T-cell (primary cell): Measurements from ENCODE around the gene LDB2. TPM values are rescaled to one million over a fixed set of nuclear protein-coding genes. Genes with fewer than 3 reads are reported as not detected.

Source experiments
- ATAC-seq, 4 experiments: fragments of 200-7000 bp in 3 of 4; fragments of 150-1000 bp in 1 of 4; cut with Tn5 transposase; replicated peaks in 1 of 4; 1 replicate in 3 of 4; 2 replicates in 1 of 4; pipeline ENCODE4 v1.10.0; 2021; ENCODE audit warnings: moderate library complexity in 3 of 4, mild to moderate bottlenecking in 2 of 4, moderate number of reproducible peaks in 1 of 4
- CTCF ChIA-PET, 2 donors: fragments of 300-600 bp; sonication (Branson Sonifier 250); formaldehyde crosslinking; loops; one replicate each; lab custom pipeline; 2022; ENCODE audit warnings: antibody characterized with exemption in 2 of 2; lab: Charles Lee
- POLR2A ChIA-PET, 2 donors: fragments of 300-600 bp; sonication (Branson Sonifier 250); formaldehyde crosslinking; loops; one replicate each; lab custom pipeline; 2022; ENCODE audit warnings: antibody characterized with exemption in 2 of 2; lab: Charles Lee
- DNase-seq, 35 experiments: peaks; one replicate each; pipeline versions ENCODE4 v3.0.0 to v3.0.0-alpha.2; 2013 to 2023
- H3K27ac ChIP-seq: one replicate; pipeline ENCODE4 v1.5.1; 2013; ENCODE audit warnings: low read length
- H3K27me3 ChIP-seq, 2 experiments: replicated peaks in 1 of 2; 1 replicate in 1 of 2; 2 replicates in 1 of 2; pipeline versions ENCODE4 v1.6.1 to v1.7.0; 2013; ENCODE audit warnings: low read length in 1 of 2, mixed read lengths in 1 of 2; ENCODE audit not compliant: control insufficient read depth in 2 of 2, insufficient read depth in 2 of 2; ENCODE audit errors: extremely low read depth in 1 of 2
- H3K36me3 ChIP-seq, 2 donors: 1 replicate in 1 of 2; 2 replicates in 1 of 2; pipeline versions ENCODE4 v1.6.1 to v1.7.0; 2013; ENCODE audit warnings: low read length in 1 of 2; ENCODE audit not compliant: control insufficient read depth in 2 of 2, insufficient read depth in 1 of 2; ENCODE audit errors: extremely low read depth in 1 of 2
- H3K4me1 ChIP-seq, 2 experiments: 1 replicate in 1 of 2; 2 replicates in 1 of 2; pipeline versions ENCODE4 v1.6.1 to v1.7.0; 2013; ENCODE audit warnings: low read length in 2 of 2, mixed read lengths in 1 of 2; ENCODE audit not compliant: insufficient read depth in 2 of 2, control insufficient read depth in 1 of 2; ENCODE audit errors: extremely low read depth in 1 of 2
- H3K4me3 ChIP-seq, 2 donors: 1 replicate in 1 of 2; 2 replicates in 1 of 2; pipeline versions ENCODE4 v1.5.1 to v1.7.0; 2013; ENCODE audit warnings: mild to moderate bottlenecking in 2 of 2, low read length in 1 of 2, moderate library complexity in 1 of 2; ENCODE audit not compliant: control insufficient read depth in 1 of 2; ENCODE audit errors: extremely low read depth in 1 of 2
- H3K9me3 ChIP-seq: 2 replicates; pipeline ENCODE4 v1.7.0; 2013
- H3K27ac Mint-ChIP-seq, 2 donors: one replicate each; pipeline ENCODE4 v1.8.0; 2020 to 2021; ENCODE audit warnings: mild to moderate bottlenecking in 2 of 2, mixed read lengths in 2 of 2
- H3K27me3 Mint-ChIP-seq, 2 donors: one replicate each; pipeline ENCODE4 v1.8.0; 2021 to 2022; ENCODE audit warnings: mixed read lengths in 2 of 2
- H3K36me3 Mint-ChIP-seq: one replicate; pipeline ENCODE4 v1.8.0; 2021; ENCODE audit warnings: mixed read lengths
- H3K4me1 Mint-ChIP-seq, 3 donors: one replicate each; pipeline ENCODE4 v1.8.0; 2020 to 2022; ENCODE audit warnings: mixed read lengths in 3 of 3, mild to moderate bottlenecking in 1 of 3
- H3K4me3 Mint-ChIP-seq, 3 donors: one replicate each; pipeline ENCODE4 v1.8.0; 2020 to 2022; ENCODE audit warnings: mild to moderate bottlenecking in 3 of 3, mixed read lengths in 3 of 3, moderate library complexity in 3 of 3
- H3K9me3 Mint-ChIP-seq, 3 donors: one replicate each; pipeline ENCODE4 v1.8.0; 2020 to 2022; ENCODE audit warnings: mixed read lengths in 3 of 3
- WGBS: methylation state at CpG from one replicate; pipeline ENCODE4 v1.1.5; 2013; ENCODE audit warnings: missing lambda C conversion rate; ENCODE audit not compliant: insufficient coverage; 5-methylcytosine and 5-hydroxymethylcytosine counted together
- total RNA-seq, 35 experiments: library from RNA in 6 of 35; stranded (reverse) in 6 of 35; fragments of 120-200 nt in 1 of 35; gene quantifications; one replicate each; pipeline versions ENCODE4 v1.2.1 to v1.2.4 and lab custom pipeline; 2013 to 2026

Gene LDB2
- total RNA-seq, 5 donors from 2014 or later (not counting 1 experiment from before 2014, with no cell fraction given), result 0.15 to 0.82 (median 0.39) TPM; not detected in 2

DNA sequence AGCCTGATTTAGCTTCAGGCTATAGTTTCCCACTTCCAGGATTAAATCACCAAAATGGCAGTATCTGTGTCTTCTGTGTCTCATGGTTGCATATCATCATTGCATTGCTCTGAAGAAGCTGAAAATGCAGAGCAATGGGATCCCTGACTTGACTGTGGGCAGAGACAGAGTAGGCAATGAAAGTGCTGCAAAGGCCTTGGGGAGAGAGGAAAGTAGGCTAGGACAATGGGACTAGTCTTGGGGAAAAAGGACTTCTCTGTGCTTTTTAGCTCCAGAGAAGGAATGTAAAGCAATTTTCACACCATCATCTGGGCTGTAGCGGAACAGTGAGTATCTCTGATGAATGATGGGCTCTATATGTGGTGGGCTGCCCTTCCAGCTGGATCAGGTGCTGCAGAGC lies 202.5 kb downstream of the LDB2 start:
- Mint-ChIP-seq H3K36me3 (no peaks in the 10 kb centered on the region), H3K27me3 (peaks cover 0 to 1% of the 10 kb centered on the region in 2 donors), H3K9me3 (no peaks in the 10 kb centered on the region), H3K4me3 (no peak overlapping the region), H3K27ac (no peak overlapping the region), H3K4me1 (no peaks in the 10 kb centered on the region)
- Histone ChIP-seq H3K9me3 (no peaks in the 10 kb centered on the region), H3K4me3 (no peak overlapping the region), H3K4me1 (no peaks in the 10 kb centered on the region), H3K27ac (no peak overlapping the region), H3K36me3 (no peaks in the 10 kb centered on the region), H3K27me3 (no peaks in the 10 kb centered on the region)
- WGBS, result no CpG with 5 or more reads among the region's 1 CpG
- ChIA-PET POLR2A (interaction anchor here in 1 of 2 donors (0.6 kb wide), 1 partner anchor 442 kb away, joined by 4 read pairs; no protein-coding TSS in a partner anchor), CTCF (no interaction called here)
- ATAC-seq, result no peak
- no peak for DNase-seq

DNA sequence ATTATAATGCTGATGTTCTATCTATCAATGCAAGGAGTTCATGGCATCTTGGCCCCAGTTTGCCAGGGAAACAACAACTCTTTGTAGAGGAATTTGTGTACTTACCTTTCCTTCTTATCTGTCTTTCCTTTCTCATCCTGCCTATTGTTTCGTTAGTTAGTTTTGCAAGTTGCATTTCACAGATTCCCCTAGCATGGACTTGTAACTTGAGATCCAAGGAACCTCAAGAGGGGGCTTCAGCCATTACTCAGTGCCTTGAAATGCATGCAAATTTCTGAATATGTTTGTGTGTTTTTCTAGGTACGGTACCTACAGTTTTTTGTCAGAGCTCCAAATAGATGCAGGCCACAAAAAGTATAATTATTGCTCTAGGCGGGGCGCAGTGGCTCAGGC lies 203.6 kb downstream of the LDB2 start:
- H3K36me3 Mint-ChIP-seq, result no peaks in the 10 kb centered on the region
- no peak overlapping the region for H3K4me3 ChIP-seq
- ATAC-seq (no peak), DNase-seq (no peak)
- no peaks in the 10 kb centered on the region for H3K9me3 ChIP-seq
- H3K4me1 Mint-ChIP-seq, result no peaks in the 10 kb centered on the region
- H3K4me1 ChIP-seq, result no peaks in the 10 kb centered on the region
- H3K27ac Mint-ChIP-seq, result no peak overlapping the region
- H3K36me3 ChIP-seq, result no peaks in the 10 kb centered on the region
- peaks cover 0 to 1% of the 10 kb centered on the region in 2 donors for H3K27me3 Mint-ChIP-seq
- 93% methylated on average over 3 of the region's 4 CpGs for WGBS
- CTCF ChIA-PET, result no interaction called here
- H3K27ac ChIP-seq, result no peak overlapping the region
- H3K4me3 Mint-ChIP-seq, result no peak overlapping the region
- H3K9me3 Mint-ChIP-seq, result no peaks in the 10 kb centered on the region
- POLR2A ChIA-PET, result no interaction called here
- no peaks in the 10 kb centered on the region for H3K27me3 ChIP-seq

DNA sequence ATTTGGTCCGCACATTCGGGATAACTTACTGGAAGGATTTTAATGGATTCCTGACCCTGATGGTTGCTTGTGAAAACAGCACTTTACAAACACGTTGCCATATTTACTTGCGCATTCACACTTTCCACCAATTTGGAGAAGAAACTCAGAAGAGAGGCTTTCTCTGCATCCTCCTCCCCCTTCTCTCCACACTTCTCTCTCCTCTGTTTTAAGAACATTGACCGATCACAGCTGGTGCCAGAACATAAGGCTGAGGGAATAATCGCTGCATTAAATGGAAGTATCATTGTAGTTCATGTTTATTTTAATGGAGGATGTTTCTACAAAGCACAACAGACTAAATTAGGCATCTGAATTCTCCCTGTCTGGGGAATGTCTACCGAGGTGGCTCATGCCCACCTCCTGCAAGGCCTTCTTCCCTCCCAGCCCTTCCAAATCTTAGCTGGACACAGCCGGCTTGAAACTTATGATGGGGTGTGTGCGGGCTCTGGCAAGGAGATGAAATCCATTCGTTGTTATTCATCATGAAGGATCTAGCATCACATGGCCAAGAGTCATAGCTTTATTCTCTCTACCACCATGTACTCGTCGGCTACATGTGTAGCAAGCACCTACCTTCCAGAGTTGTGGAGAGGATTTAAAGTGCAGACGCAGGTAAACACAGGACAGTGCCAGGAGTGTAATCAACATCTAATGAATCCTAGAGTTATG lies 204.1 kb downstream of the LDB2 start:
- Mint-ChIP-seq H3K9me3 (no peaks in the 10 kb centered on the region), H3K4me1 (no peaks in the 10 kb centered on the region), H3K27ac (no peak overlapping the region), H3K4me3 (no peak overlapping the region), H3K27me3 (peaks cover 0 to 1% of the 10 kb centered on the region in 2 donors), H3K36me3 (no peaks in the 10 kb centered on the region)
- no peak overlapping the region for H3K27ac ChIP-seq
- H3K9me3 ChIP-seq, result no peaks in the 10 kb centered on the region
- H3K27me3 ChIP-seq, result no peaks in the 10 kb centered on the region
- no peaks in the 10 kb centered on the region for H3K4me1 ChIP-seq
- no peak overlapping the region for H3K4me3 ChIP-seq
- ATAC-seq, result no peak
- no peak for DNase-seq
- 83% methylated on average over 4 of the region's 13 CpGs for WGBS
- H3K36me3 ChIP-seq, result no peaks in the 10 kb centered on the region
- ChIA-PET POLR2A (no interaction called here), CTCF (no interaction called here)

DNA sequence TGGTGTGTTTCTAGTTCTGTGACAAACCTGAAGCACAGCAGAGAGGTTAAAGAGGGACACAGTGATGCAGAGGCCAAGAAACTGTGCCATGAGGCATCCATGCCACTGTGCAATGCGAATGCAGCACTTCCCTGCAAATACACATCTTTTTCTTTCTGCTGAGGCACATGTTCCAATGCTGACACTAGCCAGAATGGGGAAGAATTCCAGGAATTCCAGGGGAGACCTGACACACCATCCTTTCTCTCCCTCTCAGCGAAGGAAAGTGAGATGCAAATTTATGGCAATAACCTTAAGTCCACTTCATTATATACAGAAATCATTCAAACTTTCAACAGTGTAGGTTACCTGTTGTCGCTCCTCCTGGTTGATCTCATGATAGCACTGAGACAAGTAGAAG lies 204.8 kb downstream of the LDB2 start:
- Histone ChIP-seq H3K27me3 (no peaks in the 10 kb centered on the region), H3K4me1 (no peaks in the 10 kb centered on the region), H3K27ac (no peak overlapping the region), H3K9me3 (no peaks in the 10 kb centered on the region), H3K4me3 (no peak overlapping the region), H3K36me3 (no peaks in the 10 kb centered on the region)
- Mint-ChIP-seq H3K27me3 (peaks cover 0 to 1% of the 10 kb centered on the region in 2 donors), H3K36me3 (no peaks in the 10 kb centered on the region), H3K4me1 (no peaks in the 10 kb centered on the region), H3K9me3 (no peaks in the 10 kb centered on the region), H3K4me3 (no peak overlapping the region), H3K27ac (no peak overlapping the region)
- DNase-seq (no peak), ATAC-seq (no peak)
- WGBS, result 92% methylated on average over 2 of the region's 3 CpGs
- POLR2A ChIA-PET, result no interaction called here
- CTCF ChIA-PET, result no interaction called here

DNA sequence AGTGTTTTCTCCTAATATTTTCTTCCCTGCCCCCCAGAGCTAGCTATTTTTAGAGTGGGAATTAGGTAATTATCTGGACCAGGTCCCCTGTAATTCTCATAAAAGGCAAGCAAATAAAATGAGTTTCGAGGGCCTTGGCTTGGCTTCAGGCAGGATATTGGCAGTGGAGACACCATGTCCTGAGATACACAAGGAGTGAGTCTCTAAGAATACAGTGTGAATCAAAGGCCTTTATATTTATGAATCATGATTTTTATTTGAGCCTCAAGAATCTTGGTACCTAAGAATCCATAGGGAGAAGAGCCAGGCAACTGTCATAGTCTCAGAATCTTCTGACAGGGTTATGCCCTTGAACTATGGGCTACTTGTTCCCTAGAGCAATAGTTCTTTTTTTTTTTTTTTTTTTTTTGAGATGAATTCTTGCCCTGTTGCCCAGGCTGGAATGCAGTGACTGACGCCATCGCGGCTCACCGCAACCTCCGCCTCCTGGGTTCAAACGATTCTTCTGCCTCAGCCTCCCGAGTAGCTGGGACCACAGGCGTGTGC lies 205.4 kb downstream of the LDB2 start:
- Mint-ChIP-seq H3K27ac (no peak overlapping the region), H3K9me3 (no peaks in the 10 kb centered on the region), H3K27me3 (peaks cover 0 to 1% of the 10 kb centered on the region in 2 donors), H3K36me3 (no peaks in the 10 kb centered on the region), H3K4me3 (no peak overlapping the region), H3K4me1 (no peaks in the 10 kb centered on the region)
- no peak overlapping the region for H3K27ac ChIP-seq
- no peak overlapping the region for H3K4me3 ChIP-seq
- ChIA-PET POLR2A (no interaction called here), CTCF (no interaction called here)
- WGBS, result 79% methylated on average over 8 of the region's 9 CpGs
- no peak for DNase-seq
- ATAC-seq, result no peak
- no peaks in the 10 kb centered on the region for H3K9me3 ChIP-seq
- H3K4me1 ChIP-seq, result no peaks in the 10 kb centered on the region
- H3K36me3 ChIP-seq, result no peaks in the 10 kb centered on the region
- no peaks in the 10 kb centered on the region for H3K27me3 ChIP-seq

DNA sequence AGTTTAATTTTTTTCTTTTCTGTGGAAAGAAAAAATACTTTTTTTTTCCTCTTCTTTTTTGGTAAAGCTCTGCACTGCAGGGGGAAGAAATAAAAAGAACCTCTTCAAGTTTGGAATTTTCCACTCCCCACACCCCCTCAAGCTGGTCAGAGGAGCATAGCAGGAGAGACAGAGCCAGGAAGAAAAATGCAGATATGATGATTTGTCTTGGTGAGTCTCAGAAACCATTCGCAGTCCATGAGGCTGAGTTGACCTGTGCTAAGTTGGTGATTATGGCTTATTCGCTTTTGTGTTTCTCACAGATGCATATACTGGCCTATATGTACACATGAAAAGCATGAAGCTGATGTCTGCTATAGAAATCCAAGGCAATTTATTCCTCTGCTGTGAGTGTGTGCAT lies 205.9 kb downstream of the LDB2 start:
- no peak overlapping the region for H3K27ac Mint-ChIP-seq
- H3K9me3 Mint-ChIP-seq, result no peaks in the 10 kb centered on the region
- Histone ChIP-seq H3K9me3 (no peaks in the 10 kb centered on the region), H3K27me3 (no peaks in the 10 kb centered on the region), H3K27ac (no peak overlapping the region), H3K36me3 (no peaks in the 10 kb centered on the region), H3K4me3 (no peak overlapping the region), H3K4me1 (no peaks in the 10 kb centered on the region)
- H3K36me3 Mint-ChIP-seq, result no peaks in the 10 kb centered on the region
- DNase-seq, result no peak
- ChIA-PET CTCF (no interaction called here), POLR2A (no interaction called here)
- peaks cover 0 to 1% of the 10 kb centered on the region in 2 donors for H3K27me3 Mint-ChIP-seq
- WGBS, result no CpG with 5 or more reads among the region's 2 CpGs
- ATAC-seq, result no peak
- no peaks in the 10 kb centered on the region for H3K4me1 Mint-ChIP-seq
- no peak overlapping the region for H3K4me3 Mint-ChIP-seq
